ENCODE results near the gene STT3A.
A peak's percentile ranks its signal among the peaks of the same experiment; 100 is the strongest.
"Not testable (repeated sequence)": the region's sequence is repeated elsewhere in the genome, so short reads cannot be mapped to it uniquely, and the experiment has no call there.

Gene STT3A

DNA sequence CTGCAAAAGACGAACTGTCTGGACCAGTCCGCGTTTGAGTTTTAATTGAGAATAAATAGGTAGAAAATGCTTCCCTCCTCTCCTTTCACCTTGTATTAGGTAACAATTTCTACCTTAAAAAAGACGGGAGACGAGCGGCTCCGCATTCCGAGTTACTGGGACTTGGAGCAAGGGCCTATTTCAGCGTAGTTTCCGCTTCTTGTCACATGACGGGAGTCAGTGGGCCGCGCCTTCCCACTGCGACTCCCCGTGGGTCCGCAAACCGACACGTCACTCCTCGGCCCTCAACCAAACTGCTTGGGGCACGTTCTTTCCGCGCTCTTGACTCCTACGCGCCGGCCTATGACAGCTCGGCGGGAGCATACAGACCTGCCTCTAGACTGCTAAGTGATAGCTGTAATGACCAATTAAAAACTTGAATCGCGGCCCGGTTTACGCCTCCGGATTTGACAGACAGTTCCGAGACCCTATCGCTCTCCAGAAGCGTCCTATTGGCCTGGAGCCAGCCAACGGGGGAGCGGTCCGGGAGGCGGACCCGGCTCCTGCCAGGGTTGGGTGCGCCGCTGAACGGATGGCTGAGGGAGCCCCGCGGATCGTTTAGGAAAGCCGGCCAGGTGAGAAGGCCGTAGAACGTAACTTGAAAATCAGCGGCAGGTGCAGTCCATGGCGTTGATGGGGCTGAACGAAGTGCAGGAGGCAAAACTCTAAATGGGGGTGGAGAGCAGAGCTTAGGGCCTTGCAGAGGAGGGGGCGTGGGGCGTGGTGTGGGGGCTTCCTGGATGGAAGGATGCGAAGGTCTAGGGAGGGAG lies at the start of gene STT3A:
Gene STT3A, plus strand, starts transcription at position 548 of the 809 bp plus-strand sequence. CDS start 3,064 bp downstream, outside the sequence.
- peak; percentile 99 for FAIRE-seq

DNA sequence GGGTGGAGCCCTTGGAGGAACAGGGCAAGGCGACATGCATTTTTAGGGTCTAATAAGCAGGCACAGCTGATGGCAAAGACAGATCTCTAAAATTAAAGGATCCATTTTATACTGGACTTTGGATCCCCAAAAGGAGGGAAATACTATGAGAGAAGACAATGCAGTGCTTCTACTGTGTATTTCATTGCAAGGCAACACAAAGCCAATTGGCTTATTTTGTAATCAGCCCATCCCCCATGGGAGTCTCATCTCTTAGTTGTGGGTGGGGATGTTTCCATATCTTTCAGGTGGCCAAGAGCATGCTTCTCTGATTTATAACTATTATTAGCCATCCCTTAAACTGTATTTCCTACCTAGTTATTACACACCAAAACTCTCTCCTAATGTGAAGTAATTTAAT lies 41.9 kb upstream of the STT3A start:
- no peak for FAIRE-seq

DNA sequence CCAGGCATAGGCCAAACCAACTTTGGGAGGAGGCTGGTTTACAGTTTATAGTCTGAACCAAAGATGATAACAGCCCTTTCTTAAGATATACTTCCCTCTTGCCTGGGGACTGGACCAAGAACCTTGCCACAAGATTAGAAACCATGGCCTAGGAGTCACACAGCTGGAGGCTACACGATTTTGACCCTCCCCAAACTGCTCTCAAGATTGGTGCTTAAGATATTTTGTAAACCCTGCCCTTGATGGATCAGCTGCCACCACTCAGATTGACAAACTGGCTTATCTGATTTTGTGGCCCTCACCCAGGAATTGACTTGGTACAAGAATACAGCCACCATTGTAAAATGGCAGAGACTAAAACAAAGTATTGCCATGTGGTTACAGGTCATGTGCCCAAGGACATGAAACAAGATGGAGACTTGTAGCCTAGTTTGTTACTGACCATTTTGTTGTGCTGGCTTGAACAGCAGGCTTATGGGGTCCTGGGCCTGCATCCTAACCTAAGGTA lies 40.8 kb upstream of the STT3A start:
- FAIRE-seq: no peak

DNA sequence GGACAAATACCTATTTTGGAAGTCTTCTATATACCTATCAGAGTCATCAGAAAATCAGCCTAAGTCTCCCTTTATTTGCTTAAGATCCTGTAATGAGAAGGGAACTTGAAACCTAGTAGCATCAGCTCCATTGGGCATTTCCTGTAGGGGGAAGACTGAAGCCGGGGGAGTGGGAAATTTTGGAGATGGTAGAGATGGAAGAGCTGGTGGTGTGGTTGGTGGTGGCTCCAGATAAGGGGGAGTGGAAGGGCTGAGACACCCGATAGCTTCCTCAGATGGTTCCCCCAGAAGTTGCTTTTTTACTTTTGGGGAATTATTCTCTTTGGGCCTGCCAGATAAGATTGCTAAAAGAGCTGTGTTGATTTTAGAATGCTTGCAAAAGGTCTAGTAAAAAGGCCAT lies 39.7 kb upstream of the STT3A start:
- no peak for FAIRE-seq

DNA sequence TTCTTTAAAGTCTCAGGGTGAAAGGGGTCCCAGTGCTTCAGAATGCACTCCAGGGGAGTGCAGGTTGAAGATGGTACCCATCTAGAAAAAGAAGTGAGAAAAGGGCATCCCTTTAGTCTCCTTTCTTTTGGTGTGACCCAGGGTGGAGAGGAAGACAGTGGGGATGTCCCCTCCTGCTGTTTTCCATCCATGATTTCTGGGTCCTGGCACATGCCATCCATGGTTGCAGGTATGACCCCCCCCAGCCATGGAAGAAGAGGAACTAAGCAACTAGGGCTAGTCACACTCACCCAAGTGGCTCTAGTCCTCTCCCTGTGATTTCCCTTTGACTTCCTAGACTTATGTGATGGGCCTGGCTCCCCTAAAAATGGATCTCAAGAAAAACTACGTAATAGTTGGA lies 39.3 kb upstream of the STT3A start:
- FAIRE-seq: no peak

DNA sequence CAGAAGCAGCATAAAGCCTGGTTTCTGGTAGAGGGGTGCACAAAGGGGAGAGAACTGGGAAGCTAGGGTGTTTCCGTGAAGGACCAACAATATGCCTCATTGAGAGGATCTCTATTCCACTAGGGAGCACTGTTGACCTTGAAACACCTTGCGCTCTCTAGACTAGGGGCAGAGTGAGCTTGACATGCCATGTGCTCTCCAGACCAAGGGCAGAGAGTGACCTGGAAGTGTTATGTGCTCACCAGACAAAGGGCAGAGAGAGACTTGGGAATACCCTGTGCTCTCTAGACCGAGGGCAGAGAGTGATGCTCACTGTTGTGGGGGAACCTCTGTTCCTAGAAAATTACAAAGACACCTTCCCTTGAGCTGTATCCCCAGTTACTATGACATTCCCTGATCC lies 38.6 kb upstream of the STT3A start:
- FAIRE-seq: no peak

DNA sequence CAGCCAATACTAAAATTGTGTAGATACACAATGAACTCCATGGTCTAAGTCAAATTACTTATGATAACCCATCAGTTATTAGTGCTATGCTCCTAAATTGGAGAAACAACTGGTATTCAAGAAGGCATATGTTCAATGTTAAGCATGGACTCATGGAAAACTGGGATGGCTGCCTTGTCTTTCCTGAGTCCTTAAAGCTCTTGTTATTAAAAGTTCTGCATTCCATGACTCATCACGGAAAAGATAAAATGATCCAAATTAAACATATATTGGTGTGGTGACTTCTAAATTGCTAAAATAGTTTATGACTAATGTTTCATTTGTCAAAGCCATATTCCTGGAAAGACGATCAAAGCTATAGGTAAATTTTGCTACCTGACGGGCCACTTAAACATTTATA lies 32.8 kb upstream of the STT3A start:
- no peak for FAIRE-seq

DNA sequence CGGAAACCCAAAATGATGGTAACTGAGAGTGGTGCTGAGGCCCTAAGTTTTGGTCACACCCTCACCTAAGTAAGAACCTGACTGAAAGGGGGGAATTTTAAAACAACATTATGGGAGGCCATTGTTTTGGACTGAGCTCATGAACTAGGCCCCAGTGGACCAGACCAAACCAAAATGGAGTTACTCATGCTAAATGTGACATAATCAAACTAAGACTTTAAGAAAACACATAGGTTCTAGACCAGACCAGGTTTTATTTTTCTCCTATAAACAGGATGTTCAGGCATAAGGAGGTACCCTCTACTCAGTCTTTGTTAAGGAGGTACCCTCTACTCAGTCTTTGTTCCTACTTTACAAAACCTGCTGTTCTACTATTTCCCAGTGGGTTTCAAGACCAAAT lies 30.7 kb upstream of the STT3A start:
- FAIRE-seq: no peak

DNA sequence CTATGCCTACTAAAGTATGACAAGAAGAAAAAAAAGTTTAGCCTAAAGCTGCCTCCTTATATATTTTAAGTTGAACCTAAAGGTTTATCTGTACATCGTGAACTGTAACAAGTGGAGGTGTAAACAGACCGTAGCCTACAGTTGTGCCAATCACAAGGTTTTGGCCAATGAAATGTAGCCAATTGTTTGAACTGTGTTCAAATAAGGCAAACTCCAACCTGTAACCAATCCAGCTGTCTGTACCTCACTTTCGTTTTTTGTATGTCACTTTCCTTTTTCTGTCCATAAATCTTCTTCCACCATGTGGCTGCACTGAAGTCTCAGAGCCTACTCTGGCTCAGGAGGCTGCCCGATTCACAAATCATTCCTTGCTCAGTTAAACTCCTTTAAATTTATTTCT lies 30.2 kb upstream of the STT3A start:
- FAIRE-seq: no peak

DNA sequence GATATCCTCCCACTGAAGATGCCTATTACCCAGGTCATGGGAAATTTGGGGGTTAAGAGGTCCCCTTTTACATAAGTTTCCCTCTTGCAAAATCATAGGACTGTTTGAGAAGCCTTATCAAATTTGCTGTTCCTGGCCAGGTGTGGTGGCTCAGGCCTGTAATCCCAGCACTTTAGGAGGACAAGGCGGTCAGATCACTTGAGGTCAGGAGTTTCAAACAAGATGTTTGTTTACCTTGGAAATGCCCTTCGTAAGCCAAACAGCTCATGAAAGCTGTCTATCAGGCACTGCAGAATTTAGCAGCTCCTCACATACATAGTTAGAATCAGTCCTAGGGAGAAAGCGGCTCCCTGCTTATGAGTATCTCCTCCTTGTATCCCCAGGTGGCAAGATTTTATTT lies 28.3 kb upstream of the STT3A start:
- FAIRE-seq: no peak

DNA sequence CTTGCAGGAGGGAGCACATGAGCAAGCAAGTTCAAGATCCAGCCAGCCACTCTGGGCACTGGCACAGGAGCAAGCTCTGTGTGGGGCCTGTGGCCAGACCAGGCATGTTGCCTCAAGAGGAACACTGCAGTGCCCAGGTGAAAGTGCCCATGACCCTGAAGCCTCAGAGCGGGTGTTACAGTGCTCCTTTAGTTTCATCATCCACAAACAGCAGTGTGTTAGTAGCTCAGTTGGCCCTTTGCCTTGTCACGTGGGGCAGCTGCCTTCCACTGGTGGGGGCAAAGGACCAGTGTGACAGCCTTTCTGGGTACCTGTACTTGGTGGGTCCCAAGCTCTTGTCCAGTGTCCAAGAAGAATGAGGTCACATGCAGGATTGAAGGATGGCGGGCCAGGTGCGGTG lies 26.4 kb upstream of the STT3A start:
- FAIRE-seq: no peak

DNA sequence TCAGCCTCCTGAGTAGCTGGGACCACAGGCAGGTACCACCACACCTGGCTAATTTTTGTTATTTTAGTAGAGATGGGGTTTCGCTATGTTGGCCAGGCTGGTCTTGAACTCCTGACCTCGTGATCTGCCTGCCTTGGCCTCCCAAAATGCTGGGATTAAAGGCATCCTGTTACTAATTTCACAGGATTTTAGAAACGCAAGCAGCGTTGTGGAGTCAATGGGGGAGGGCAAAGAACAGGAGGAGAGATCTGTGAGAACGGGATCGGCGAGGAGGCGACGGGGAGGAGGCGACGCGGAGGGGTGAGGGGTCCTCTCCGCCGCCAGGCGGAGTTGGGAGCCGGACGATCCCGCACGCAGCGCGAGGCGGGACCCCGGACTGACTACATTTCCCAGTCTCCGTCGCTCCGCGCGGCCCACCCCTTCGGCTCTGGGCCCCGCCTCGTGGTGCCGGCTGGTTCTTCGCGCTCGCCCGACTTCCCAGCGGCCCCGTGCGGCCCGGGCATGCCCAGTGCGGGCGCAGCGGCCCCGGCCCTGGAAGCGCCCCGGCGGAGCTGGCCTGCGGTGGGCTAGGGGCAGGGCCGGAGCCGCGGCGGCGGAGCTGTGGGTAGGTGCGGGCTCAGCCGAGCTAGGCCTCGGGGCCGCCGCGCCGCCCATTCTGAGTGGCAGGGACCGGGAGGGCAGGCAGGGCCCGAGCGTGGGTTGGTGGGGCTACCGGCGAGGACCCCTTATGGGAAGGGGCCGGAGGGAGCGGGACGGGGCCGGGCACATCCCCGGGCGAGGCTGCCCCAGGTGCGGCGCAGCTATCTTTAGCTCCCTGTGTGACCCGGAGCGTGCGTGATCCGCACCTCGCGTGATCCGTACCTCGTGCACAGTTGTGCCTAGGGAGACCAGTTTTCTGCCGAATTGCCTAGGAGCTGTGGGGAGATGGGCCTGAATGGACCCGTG lies 23.4 kb upstream of the STT3A start, which contains the start of gene EI24:
Gene EI24, plus strand, starts transcription at position 508 of the 945 bp plus-strand sequence. CDS start 3,051 bp downstream, outside the sequence.
- no peak for FAIRE-seq

DNA sequence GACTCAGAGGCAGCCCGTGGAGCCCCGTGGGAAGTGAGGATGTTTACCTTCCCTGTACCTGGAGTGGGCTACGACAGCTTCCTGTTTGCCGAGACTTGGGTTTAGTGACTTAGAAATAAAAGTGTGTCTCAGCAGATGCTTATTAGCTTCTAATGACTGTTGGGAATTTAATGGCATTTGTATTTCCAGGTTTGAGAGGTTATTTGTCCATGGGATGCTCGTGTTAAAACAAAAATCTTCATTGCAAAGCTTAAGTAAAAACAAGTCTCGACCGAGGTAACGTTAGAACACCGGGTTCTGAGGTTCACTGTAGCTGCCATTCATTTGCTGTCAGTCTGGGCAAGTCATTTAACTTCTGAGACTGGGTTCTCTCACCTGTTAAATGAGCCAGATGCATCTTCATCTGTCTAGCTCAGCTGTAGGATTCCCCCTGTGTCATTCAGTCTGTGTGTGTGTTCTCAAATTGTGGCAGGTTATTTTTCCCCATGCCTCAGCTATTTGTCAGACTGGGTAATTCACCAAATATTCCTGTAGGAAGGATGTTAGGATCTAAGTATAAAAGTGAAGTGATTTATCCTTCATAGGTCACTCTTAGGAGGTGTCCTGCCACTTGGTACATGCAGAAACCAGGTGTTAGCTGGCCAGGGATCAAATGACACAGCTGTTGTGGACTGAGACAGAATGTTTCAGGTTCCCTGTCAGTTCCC lies 22.6 kb upstream of the STT3A start:
- no peak for FAIRE-seq

DNA sequence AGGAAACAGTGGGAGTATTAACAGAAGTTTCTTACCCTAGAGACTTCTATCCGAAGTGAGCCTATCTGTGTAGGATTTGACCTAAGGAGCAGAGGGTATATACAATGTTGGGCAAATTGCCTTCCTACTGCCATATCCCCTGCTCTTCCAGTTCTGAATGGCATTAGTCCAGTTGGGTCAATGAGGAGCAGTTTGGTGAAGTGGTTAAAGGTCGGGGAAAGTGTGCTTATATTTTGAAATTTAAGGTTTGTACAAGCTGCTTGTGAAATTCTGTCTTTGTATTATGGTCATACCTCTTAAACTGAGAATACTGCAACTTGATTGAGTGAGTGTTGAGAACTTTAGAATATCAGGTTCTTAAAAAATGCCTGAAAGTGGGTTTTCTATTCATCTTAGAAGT lies 21.7 kb upstream of the STT3A start:
- no peak for FAIRE-seq

DNA sequence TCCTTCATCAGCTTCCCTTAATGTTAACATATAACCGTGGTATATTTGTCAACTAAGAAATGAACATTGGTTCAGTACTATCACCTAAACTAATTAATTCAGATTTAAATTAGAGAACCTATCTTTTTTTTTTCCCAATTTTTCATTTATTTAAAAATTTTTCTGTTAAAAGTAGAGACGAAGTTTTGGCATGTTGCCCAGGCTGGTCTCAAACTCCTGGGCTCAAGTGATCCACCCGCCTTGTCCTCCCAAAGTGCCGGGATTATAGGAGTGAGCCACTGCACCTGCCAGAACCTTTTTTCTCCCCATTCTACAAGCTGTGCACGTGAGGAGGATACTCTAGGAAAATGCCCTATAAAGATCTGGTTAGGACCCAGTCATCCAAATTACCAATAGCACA lies 19.7 kb upstream of the STT3A start:
- FAIRE-seq: no peak

DNA sequence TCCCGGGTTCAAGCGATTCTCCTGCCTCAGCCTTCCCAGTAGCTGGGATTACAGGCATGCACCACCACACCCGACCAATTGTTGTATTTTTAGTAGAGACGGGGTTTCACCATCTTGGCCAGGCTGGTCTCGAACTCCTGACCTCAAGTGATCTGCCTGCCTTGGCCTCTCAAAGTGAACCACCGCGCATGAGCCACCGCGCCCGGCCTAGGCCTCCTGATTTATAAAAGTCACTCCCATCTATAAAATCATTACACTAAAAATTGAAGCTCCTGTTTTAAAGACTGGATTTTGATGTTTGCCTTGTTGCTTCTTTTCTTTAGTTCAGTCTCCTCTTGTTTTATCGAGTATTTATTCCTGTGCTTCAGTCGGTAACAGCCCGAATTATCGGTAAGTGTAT lies 15.5 kb upstream of the STT3A start:
- FAIRE-seq: not testable (repeated sequence)

DNA sequence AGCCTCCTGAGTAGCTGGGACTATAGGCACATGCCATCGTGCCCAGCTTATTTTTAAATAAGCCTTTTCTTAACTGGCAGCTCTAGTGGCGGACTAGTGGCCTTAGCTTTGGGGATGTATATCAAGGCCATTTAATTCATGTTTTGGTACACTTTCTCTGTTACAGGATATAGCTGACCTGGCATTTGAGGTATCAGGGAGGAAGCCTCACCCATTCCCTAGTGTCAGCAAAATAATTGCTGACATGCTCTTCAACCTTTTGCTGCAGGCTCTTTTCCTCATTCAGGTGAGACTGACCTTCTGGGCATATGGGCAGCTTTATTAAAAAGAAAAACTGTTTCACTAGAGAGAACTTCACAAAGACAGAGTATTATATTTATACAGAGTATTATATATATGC lies 13.9 kb upstream of the STT3A start:
- FAIRE-seq: no peak

DNA sequence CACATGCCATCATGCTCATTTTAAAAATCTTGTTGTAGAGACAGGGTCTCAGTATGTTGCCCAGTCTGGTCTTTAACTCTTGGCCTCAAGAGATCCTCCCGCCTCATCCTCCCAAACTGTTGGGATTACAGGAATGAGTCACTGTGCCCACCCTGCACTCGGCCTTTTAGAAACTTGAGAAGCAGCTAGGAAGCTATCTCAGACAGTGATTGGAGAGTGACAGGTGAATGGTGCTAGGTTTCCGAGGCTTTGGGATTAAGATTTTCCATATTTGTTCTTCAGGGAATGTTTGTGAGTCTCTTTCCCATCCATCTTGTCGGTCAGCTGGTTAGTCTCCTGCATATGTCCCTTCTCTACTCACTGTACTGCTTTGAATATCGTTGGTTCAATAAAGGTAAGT lies 12.8 kb upstream of the STT3A start:
- no peak for FAIRE-seq

DNA sequence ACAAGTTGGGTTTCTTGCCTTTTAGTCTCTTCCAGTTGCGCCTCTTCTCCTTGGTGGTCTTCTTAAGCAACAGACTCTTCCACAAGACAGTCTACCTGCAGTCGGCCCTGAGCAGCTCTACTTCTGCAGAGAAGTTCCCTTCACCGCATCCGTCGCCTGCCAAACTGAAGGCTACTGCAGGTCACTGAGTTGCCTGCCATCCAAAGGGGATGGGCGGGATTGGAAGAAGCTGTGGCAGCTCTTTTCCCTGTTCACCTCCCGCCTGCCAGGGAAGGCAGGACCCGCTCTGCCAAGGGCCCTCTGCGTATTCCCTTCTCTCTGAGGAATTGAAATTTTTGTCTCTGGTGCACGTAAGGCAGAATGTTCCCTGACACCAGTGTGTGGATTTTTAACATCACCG lies 9.2 kb upstream of the STT3A start:
- no peak for FAIRE-seq

DNA sequence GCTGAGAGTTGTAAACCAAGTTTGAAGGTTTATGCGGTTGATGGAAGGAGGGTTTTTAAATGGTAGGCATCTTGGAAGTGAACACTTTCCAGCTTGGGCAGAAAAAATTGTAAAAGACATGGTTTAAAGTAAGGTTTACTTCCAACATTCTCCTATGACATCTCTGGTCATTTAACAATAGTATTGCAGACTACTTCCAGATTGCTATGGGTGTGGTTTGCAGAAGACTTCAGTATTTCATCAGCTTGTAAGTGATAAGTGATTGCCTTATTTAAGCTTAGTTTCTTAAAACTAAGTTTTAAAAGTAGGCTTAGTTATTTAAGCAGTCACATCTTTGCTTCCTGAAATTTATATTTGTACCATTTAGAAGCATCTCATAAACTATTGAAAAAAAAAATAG lies 7.2 kb upstream of the STT3A start:
- no peak for FAIRE-seq

DNA sequence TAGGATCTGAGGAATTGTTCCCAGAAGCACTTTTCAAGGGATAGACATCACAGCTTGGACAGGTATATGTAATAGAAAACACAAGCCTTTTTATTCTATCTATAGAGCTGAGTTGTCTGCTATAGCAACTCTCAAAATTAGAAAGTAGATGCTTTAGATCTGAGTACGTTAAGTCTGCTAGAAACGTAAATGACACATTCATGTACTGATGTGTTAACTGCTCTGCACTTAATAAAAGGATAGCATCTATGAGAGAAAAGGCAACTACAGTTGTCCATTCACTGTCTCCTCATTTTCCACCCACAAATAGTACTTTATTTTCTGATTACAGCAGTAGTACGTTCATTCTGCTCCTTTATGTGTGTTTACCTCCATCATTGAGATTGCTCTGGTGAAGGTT lies 6.0 kb upstream of the STT3A start:
- no peak for FAIRE-seq

DNA sequence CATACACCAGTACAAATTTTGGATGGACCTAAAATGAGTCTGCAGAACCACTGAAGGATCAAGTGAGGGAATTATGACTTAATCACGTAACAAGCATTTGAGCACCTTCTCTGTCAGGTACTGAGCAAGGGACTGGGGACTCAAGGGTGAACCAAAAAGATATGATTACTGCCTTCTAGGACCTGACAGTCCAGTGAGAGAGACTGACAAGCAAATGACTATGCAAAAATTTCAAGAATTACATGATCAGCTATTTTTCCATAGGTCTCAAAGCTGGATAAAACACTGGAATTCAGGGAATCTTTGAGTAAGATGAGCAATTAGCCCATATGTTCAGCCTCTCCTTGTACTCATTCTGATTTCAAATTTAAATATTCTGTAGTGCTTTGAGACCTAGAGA lies 5.2 kb upstream of the STT3A start:
- no peak for FAIRE-seq

DNA sequence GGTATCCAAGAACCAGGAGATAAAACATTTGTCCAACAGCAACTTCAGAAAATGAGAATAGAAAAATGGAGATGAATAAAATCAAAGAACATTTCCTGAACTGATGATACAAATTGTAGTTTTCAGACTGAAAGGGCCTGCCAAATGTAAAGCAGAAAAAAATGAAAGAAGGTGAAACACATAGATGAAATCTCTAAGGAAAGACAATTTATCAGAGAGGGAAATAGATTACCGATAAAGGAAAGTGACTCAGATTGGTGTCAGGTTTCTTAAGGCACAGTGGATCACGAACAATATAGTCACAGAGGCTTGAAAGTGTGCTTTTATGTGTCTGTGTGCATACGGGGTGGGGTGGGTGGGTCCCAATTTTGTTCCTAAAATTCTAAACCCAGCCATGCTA lies 4.1 kb upstream of the STT3A start:
- FAIRE-seq: no peak
